CD4-positive, alpha-beta memory T cell (primary cell): Measurements from ENCODE around the gene EMILIN2. TPM values are rescaled to one million over a fixed set of nuclear protein-coding genes. Genes with fewer than 3 reads are reported as not detected.

Experiments used
- CTCF ChIA-PET: fragments of 350-600 bp; sonication (Branson Sonifier 250); formaldehyde crosslinking; loops from one replicate; lab custom pipeline; 2021; ENCODE audit warnings: inconsistent platforms; ENCODE audit not compliant: partially characterized antibody; lab: Charles Lee
- POLR2A ChIA-PET: fragments of 350-600 bp; sonication (Branson Sonifier 250); formaldehyde crosslinking; loops from one replicate; lab custom pipeline; 2021; ENCODE audit not compliant: partially characterized antibody; lab: Charles Lee
- DNase-seq, 5 donors: peaks; one replicate each; pipeline versions ENCODE4 v3.0.0 to v3.0.0-alpha.2; 2020 to 2022; ENCODE audit warnings: mixed read lengths in 1 of 5
- H3K27ac ChIP-seq: one replicate; pipeline ENCODE4 v1.7.0; 2013; ENCODE audit warnings: low read depth, low read length
- H3K27me3 ChIP-seq: 2 replicates; pipeline ENCODE4 v1.7.0; 2013; ENCODE audit warnings: mild to moderate bottlenecking, low read length, moderate library complexity; ENCODE audit not compliant: insufficient read depth
- H3K36me3 ChIP-seq: 2 replicates; pipeline ENCODE4 v1.7.0; 2013; ENCODE audit warnings: mild to moderate bottlenecking, low read length, moderate library complexity; ENCODE audit not compliant: insufficient read depth
- H3K4me1 ChIP-seq: 2 replicates; pipeline ENCODE4 v1.7.0; 2013; ENCODE audit warnings: mild to moderate bottlenecking, low read length, moderate library complexity; ENCODE audit not compliant: insufficient read depth
- H3K4me3 ChIP-seq, 2 donors: one replicate each; pipeline ENCODE4 v1.7.0; 2013; ENCODE audit warnings: low read length in 2 of 2, mild to moderate bottlenecking in 1 of 2
- H3K9me3 ChIP-seq, 2 donors: one replicate each; pipeline ENCODE4 v1.7.0; 2013; ENCODE audit warnings: low read length in 2 of 2, control low read depth in 1 of 2; ENCODE audit not compliant: control insufficient read depth in 1 of 2
- H3K27ac Mint-ChIP-seq, 7 donors: one replicate each; pipeline ENCODE4 v1.8.0; 2020 to 2021; ENCODE audit warnings: mixed read lengths in 7 of 7, mild to moderate bottlenecking in 6 of 7, inconsistent platforms in 3 of 7, moderate library complexity in 3 of 7
- H3K27me3 Mint-ChIP-seq, 2 donors: one replicate each; pipeline ENCODE4 v1.8.0; 2020 to 2021; ENCODE audit warnings: mixed read lengths in 2 of 2
- H3K36me3 Mint-ChIP-seq, 2 donors: one replicate each; pipeline ENCODE4 v1.8.0; 2020 to 2021; ENCODE audit warnings: mixed read lengths in 2 of 2, inconsistent platforms in 1 of 2, mild to moderate bottlenecking in 1 of 2
- H3K4me1 Mint-ChIP-seq, 4 donors: one replicate each; pipeline ENCODE4 v1.8.0; 2020 to 2021; ENCODE audit warnings: mixed read lengths in 4 of 4, mild to moderate bottlenecking in 1 of 4
- H3K4me3 Mint-ChIP-seq, 8 donors: one replicate each; pipeline ENCODE4 v1.8.0; 2020 to 2021; ENCODE audit warnings: mixed read lengths in 8 of 8, mild to moderate bottlenecking in 7 of 8, moderate library complexity in 6 of 8, inconsistent platforms in 3 of 8
- H3K9me3 Mint-ChIP-seq, 8 donors: one replicate each; pipeline ENCODE4 v1.8.0; 2020 to 2021; ENCODE audit warnings: mixed read lengths in 8 of 8, mild to moderate bottlenecking in 5 of 8, inconsistent platforms in 3 of 8, moderate library complexity in 1 of 8
- intact Hi-C: fragments of 100-400 bp; cut with micrococcal nuclease; formaldehyde crosslinking; loops from one replicate; pipeline ENCODE4 v1.15.1; 2023
- polyA plus RNA-seq, 2 donors: library from polyadenylated mRNA; unstranded; fragments of 300-500 nt; fragmentation: Illumina TruSeq; gene quantifications; one replicate each; pipeline ENCODE4 v1.2.3, GENCODE V29; 2021
- total RNA-seq, 2 experiments: library from RNA; stranded (reverse); gene quantifications; one replicate each; pipeline ENCODE4 v1.2.3, GENCODE V29; 2021

EMILIN2 gene
- total and polyA plus RNA-seq, 4 experiments from 2014 or later, result 4.9 to 11.4 (median 8.6) TPM

GRCh38 chr18:2895391-2895790 lies 48.6 kb downstream of the EMILIN2 start:
- H3K27ac Mint-ChIP-seq, result peak overlapping the region in 3 of 7 donors; percentile 13 to 71 (median 58)

DNA sequence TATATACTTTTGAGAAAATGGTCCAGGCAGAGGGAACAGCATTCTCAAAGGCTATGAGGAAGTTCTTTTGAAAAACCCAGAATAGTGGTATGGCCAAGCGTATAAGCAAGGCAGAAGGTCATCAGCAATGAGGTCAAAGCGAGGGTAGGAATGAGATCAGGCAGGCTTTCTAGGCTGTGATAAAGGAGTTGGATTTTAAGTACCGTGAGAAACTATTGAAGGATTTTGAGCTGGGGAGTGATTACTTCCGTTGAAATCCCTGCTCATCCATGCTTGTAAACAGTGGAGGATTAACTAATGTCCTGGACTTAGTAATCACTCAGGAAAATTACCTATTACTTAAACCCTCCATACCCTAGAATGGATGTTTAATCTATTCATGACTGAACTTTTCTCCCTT lies 50.2 kb downstream of the EMILIN2 start:
- peaks cover 15 to 50% (median 27%) of the 10 kb centered on the region in 4 donors for H3K4me1 Mint-ChIP-seq
- intact Hi-C loops, result no loop called here
- Histone ChIP-seq H3K27me3 (no peaks in the 10 kb centered on the region), H3K4me1 (peaks cover 27% of the 10 kb centered on the region), H3K36me3 (no peaks in the 10 kb centered on the region), H3K4me3 (no peak overlapping the region), H3K9me3 (no peaks in the 10 kb centered on the region), H3K27ac (no peak overlapping the region)
- H3K4me3 Mint-ChIP-seq, result peak overlapping the region in 1 of 8 donors; percentile 48
- ChIA-PET CTCF (no interaction called here), POLR2A (interaction anchor here (1.1 kb wide), 1 partner anchor 16 kb away, joined by 3 read pairs; no protein-coding TSS in a partner anchor)
- H3K27me3 Mint-ChIP-seq, result no peaks in the 10 kb centered on the region
- peaks cover 0 to 4% of the 10 kb centered on the region in 2 donors for H3K36me3 Mint-ChIP-seq
- no peak overlapping the region for H3K27ac Mint-ChIP-seq
- no peaks in the 10 kb centered on the region for H3K9me3 Mint-ChIP-seq
- no peak for DNase-seq

More at GRCh38 chr18:2895391-2895790, 48.6 kb downstream of the EMILIN2 start:
- Histone ChIP-seq H3K9me3 (no peaks in the 10 kb centered on the region), H3K27ac (no peak overlapping the region), H3K4me1 (peaks cover 43% of the 10 kb centered on the region), H3K4me3 (no peak overlapping the region), H3K36me3 (no peaks in the 10 kb centered on the region), H3K27me3 (no peaks in the 10 kb centered on the region)
- intact Hi-C loops, result no loop called here
- Mint-ChIP-seq H3K27me3 (no peaks in the 10 kb centered on the region), H3K4me1 (peaks cover 31 to 63% (median 43%) of the 10 kb centered on the region in 4 donors), H3K9me3 (no peaks in the 10 kb centered on the region), H3K4me3 (peak overlapping the region in 4 of 8 donors; percentile 9 to 31 (median 20)), H3K36me3 (peaks cover 0 to 4% of the 10 kb centered on the region in 2 donors)
- CTCF ChIA-PET, result interaction anchor here (0.9 to 1.3 kb wide), 4 partner anchors 12 to 91 kb away, joined by 3 read pairs; no protein-coding TSS in a partner anchor
- no peak for DNase-seq
- POLR2A ChIA-PET, result no interaction called here

DNA sequence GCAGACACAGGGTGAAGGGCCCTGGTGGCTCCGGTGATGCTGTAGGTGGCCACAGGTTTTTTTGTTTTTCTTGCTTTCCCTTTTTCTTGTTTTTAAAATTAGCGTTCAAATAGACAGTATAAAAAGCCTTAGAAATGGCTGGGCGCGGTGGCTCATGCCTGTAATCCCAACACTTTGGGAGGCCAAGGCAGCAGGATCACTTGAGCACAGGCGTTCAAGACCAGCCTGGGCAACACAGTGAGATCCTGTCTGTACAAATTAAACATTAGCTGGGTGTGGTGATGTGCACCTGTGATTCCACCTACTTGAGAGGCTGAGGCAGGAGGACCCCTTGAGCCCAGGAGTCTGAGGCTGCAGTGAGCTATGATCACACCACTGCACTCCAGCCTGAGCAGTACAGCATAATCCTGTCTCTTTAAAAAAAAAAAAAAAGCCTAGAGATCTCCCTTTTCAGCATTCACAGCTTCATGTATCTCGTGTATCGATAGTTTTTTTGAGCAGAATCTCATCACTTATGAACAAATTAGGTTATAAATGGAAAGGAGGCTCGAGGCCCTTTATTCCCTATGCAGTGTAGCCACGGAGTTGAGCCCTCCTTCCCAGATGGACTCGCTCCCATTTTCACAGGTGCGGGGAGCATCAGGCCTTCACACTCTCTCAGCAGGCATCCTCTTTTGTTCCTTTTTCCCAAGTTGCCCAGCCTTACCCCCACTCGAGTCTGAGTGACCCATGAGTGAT lies 50.8 kb downstream of the EMILIN2 start:
- DNase-seq, result no peak
- H3K36me3 Mint-ChIP-seq, result peaks cover 0 to 4% of the 10 kb centered on the region in 2 donors
- peak overlapping the region in 2 of 7 donors; percentile 35 to 48 for H3K27ac Mint-ChIP-seq
- Histone ChIP-seq H3K4me1 (peaks cover 21% of the 10 kb centered on the region), H3K36me3 (no peaks in the 10 kb centered on the region), H3K27me3 (no peaks in the 10 kb centered on the region), H3K27ac (no peak overlapping the region), H3K4me3 (no peak overlapping the region), H3K9me3 (no peaks in the 10 kb centered on the region)
- no peaks in the 10 kb centered on the region for H3K9me3 Mint-ChIP-seq
- ChIA-PET CTCF (no interaction called here), POLR2A (interaction anchor here (1.1 to 1.8 kb wide), 2 partner anchors 14 to 16 kb away, joined by 3 to 10 read pairs; no protein-coding TSS in a partner anchor)
- H3K27me3 Mint-ChIP-seq, result no peaks in the 10 kb centered on the region
- no peak overlapping the region for H3K4me3 Mint-ChIP-seq
- intact Hi-C loops, result no loop called here
- H3K4me1 Mint-ChIP-seq, result peaks cover 12 to 46% (median 23%) of the 10 kb centered on the region in 4 donors

DNA sequence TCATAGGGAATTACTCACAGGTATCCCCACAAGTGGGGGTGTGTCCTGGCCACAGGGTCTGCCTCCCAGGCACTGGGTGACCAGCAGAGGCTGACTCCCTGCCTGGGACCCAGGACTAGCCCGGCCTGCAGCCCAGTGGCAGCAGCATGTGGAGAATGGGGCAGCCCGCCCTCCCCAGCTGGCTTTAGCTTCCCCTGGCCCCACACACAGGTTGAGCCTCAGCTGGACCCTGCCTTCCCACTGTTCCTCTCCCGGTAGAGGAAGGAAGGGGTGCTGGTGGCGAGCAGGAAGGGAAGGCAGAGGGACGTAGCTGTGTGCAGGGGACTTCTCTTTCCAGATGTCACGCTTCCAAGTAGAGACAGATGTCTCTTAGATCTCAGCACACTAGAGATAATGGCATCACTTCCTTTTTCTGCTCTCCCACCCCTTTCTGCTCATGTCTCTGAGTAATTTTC lies 51.4 kb downstream of the EMILIN2 start:
- Histone ChIP-seq H3K4me1 (peaks cover 15% of the 10 kb centered on the region), H3K27me3 (no peaks in the 10 kb centered on the region), H3K36me3 (no peaks in the 10 kb centered on the region), H3K27ac (no peak overlapping the region), H3K4me3 (no peak overlapping the region), H3K9me3 (no peaks in the 10 kb centered on the region)
- Mint-ChIP-seq H3K36me3 (peaks cover 0 to 4% of the 10 kb centered on the region in 2 donors), H3K9me3 (no peaks in the 10 kb centered on the region), H3K27ac (peak overlapping the region in 2 of 7 donors; percentile 72 to 79), H3K4me3 (no peak overlapping the region), H3K27me3 (no peaks in the 10 kb centered on the region), H3K4me1 (peaks cover 8 to 41% (median 18%) of the 10 kb centered on the region in 4 donors)
- CTCF ChIA-PET, result interaction anchor here (0.7 to 0.9 kb wide), 2 partner anchors 8 to 15 kb away, joined by 3 read pairs; no protein-coding TSS in a partner anchor
- POLR2A ChIA-PET, result interaction anchor here (1.1 to 1.8 kb wide), 2 partner anchors 14 to 15 kb away, joined by 3 to 10 read pairs; no protein-coding TSS in a partner anchor
- intact Hi-C loops, result no loop called here
- DNase-seq, result no peak

- ChIA-PET POLR2A (interaction anchor here (1.9 kb wide), 1 partner anchor 11 kb away, joined by 4 read pairs; no protein-coding TSS in a partner anchor), CTCF (interaction anchor here (1.3 kb wide), 1 partner anchor 10 kb away, joined by 3 read pairs; no protein-coding TSS in a partner anchor)
- H3K4me1 ChIP-seq, result peaks cover 6% of the 10 kb centered on the region
- no peak overlapping the region for H3K4me3 Mint-ChIP-seq
- H3K9me3 ChIP-seq, result no peaks in the 10 kb centered on the region
- H3K9me3 Mint-ChIP-seq, result no peaks in the 10 kb centered on the region
- peak overlapping the region in 1 of 7 donors; percentile 13 for H3K27ac Mint-ChIP-seq
- H3K27ac ChIP-seq, result no peak overlapping the region
- DNase-seq, result no peak
- H3K4me3 ChIP-seq, result no peak overlapping the region
- H3K27me3 ChIP-seq, result no peaks in the 10 kb centered on the region
- peaks cover 0 to 2% of the 10 kb centered on the region in 2 donors for H3K36me3 Mint-ChIP-seq
- intact Hi-C loops, result no loop called here
- no peaks in the 10 kb centered on the region for H3K27me3 Mint-ChIP-seq
- H3K4me1 Mint-ChIP-seq, result peaks cover 4 to 24% (median 5%) of the 10 kb centered on the region in 4 donors
- H3K36me3 ChIP-seq, result no peaks in the 10 kb centered on the region
These were observed 54.0 kb downstream of the EMILIN2 start for GRCh38 chr18:2900684-2901422.

GRCh38 chr18:2901423-2901985 lies 54.7 kb downstream of the EMILIN2 start:
- H3K27me3 Mint-ChIP-seq, result no peaks in the 10 kb centered on the region
- POLR2A ChIA-PET, result no interaction called here
- Histone ChIP-seq H3K4me1 (peaks cover 6% of the 10 kb centered on the region), H3K36me3 (no peaks in the 10 kb centered on the region), H3K9me3 (no peaks in the 10 kb centered on the region), H3K4me3 (no peak overlapping the region), H3K27ac (no peak overlapping the region), H3K27me3 (no peaks in the 10 kb centered on the region)
- peaks cover 4 to 25% (median 6%) of the 10 kb centered on the region in 4 donors for H3K4me1 Mint-ChIP-seq
- CTCF ChIA-PET, result no interaction called here
- DNase-seq, result no peak
- no peak overlapping the region for H3K27ac Mint-ChIP-seq
- no peak overlapping the region for H3K4me3 Mint-ChIP-seq
- intact Hi-C loops, result no loop called here
- H3K36me3 Mint-ChIP-seq, result peaks cover 0 to 2% of the 10 kb centered on the region in 2 donors
- no peaks in the 10 kb centered on the region for H3K9me3 Mint-ChIP-seq
